Measurements from ENCODE around the gene GPBP1L1. TPM values are rescaled to one million over a fixed set of nuclear protein-coding genes. Genes with fewer than 3 reads are reported as not detected.

Gene GPBP1L1
- total and polyA plus RNA-seq, 9 of the 15 experiments (the other 6 are each of a cell fraction or from before 2014, with no cell fraction given), result 86.0 to 216 (median 138) TPM

GRCh38 chr1:45619149-45619921 lies 67.0 kb downstream of the GPBP1L1 start (continued):
- TF ChIP-seq CTCF (IDR thresholded peaks at IDR 0.05 in 2 of 3, conservative IDR thresholded peaks at IDR 0.05 in 1 of 3; ENCODE audit: insufficient read depth in 2 of 3, low read depth in 1 of 3, low read length in 3 of 3) (peak in 2 of 3 experiments; percentile 8 to 21; a peak in 1 of 6 replicates), NFRKB (IDR thresholded peaks at IDR 0.05; ENCODE audit: low read depth) (no peak), MCM5 (IDR thresholded peaks at IDR 0.05; ENCODE audit: low read depth) (no peak), POLR2B (IDR thresholded peaks at IDR 0.05; ENCODE audit: low read depth, partially characterized antibody) (peak; percentile 55), POLR2AphosphoS5 (IDR thresholded peaks at IDR 0.05; ENCODE audit: control insufficient read depth, insufficient read depth, low read depth, low read length) (peak; percentile 74; the same call in 1 of the 2 replicates)

- in situ Hi-C loops (cut with MboI), result no loop called here
- WGBS (ENCODE audit: insufficient coverage, low coverage, missing lambda C conversion rate), result 78% methylated on average over 4 of the region's 4 CpGs
- FAIRE-seq (no peak), ATAC-seq (no peak), DNase-seq (ENCODE audit: extremely low read depth in 1 of 4, low spot score in 3 of 4) (no peak)
- no peaks in the 10 kb centered on the region for H3K9me3 ChIP-seq (replicated peaks; ENCODE audit: control insufficient read depth, insufficient read depth, low read depth, low read length)
- no peak overlapping the region for H2AFZ ChIP-seq (ENCODE audit: low read depth, low read length)
- H3K9me1 ChIP-seq (ENCODE audit: control insufficient read depth, insufficient read depth, low read length), result no peaks in the 10 kb centered on the region
- peaks cover 0 to 10% of the 10 kb centered on the region in 2 experiments; a peak in 2 of 5 replicates for H3K4me1 ChIP-seq (replicated peaks in 1 of 2; ENCODE audit: control insufficient read depth in 2 of 2, insufficient read depth in 2 of 2, low read length in 2 of 2)
- H4K20me1 ChIP-seq (replicated peaks; ENCODE audit: control insufficient read depth, insufficient read depth, low read length), result no peaks in the 10 kb centered on the region; the same call in none of the 2 replicates
- intact Hi-C loops (cut with micrococcal nuclease), result loop anchor here (2.0 kb wide), 1 partner anchor 263 kb away; no protein-coding TSS in a partner anchor
- peaks cover 4% of the 10 kb centered on the region; the same call in 1 of the 3 replicates for H3K79me2 ChIP-seq (ENCODE audit: control insufficient read depth, insufficient read depth, low read length)
- ChIA-PET POLR2A (interaction anchor here (1.2 kb wide), 1 partner anchor 9 kb away, joined by 3 read pairs; no protein-coding TSS in a partner anchor), CTCF (ENCODE audit: low intra/inter-chr PET ratio) (no interaction called here)
- H3K4me2 ChIP-seq (ENCODE audit: insufficient read depth, low read length), result no peak overlapping the region
- no peak overlapping the region for H3K4me3 ChIP-seq
- no peak overlapping the region for H3K27ac ChIP-seq (ENCODE audit: extremely low read depth, low read depth, low read length)
- no peaks in the 10 kb centered on the region for H3K27me3 ChIP-seq (ENCODE audit: control insufficient read depth in 2 of 2, insufficient read depth in 2 of 2, low read length in 2 of 2)
- no peak overlapping the region for H3K9ac ChIP-seq (ENCODE audit: insufficient read depth in 1 of 2, low read depth in 2 of 2, low read length in 2 of 2)
- H3K36me3 ChIP-seq (ENCODE audit: control insufficient read depth, insufficient read depth, low read length), result peaks cover 82% of the 10 kb centered on the region
- BruUV-seq (replicated peaks), result no TSS peak
- TF ChIP-seq BDP1 (IDR thresholded peaks at IDR 0.05; ENCODE audit: insufficient read depth, insufficient read length) (no peak), ZNF778 (CRISPR knock-in tag; IDR thresholded peaks at IDR 0.05) (no peak), KLF10 (CRISPR knock-in tag; IDR thresholded peaks at IDR 0.05) (no peak), U2AF2 (optimal IDR thresholded peaks at IDR 0.05; ENCODE audit: low read depth, low read length) (no peak), ZNF551 (CRISPR knock-in tag; IDR thresholded peaks at IDR 0.05) (no peak), SUPT5H (IDR thresholded peaks at IDR 0.05) (0 out of 2 replicates have a peak, but pooled peaks have one; percentile 16), ZNF584 (CRISPR knock-in tag; IDR thresholded peaks at IDR 0.05; ENCODE audit: low read depth) (no peak), STAT5B (CRISPR knock-in tag; IDR thresholded peaks at IDR 0.05) (no peak), MAZ (CRISPR knock-in tag; conservative IDR thresholded peaks at IDR 0.05 in 1 of 2, IDR thresholded peaks at IDR 0.05 in 1 of 2) (no peak), POLR2A (conservative IDR thresholded peaks at IDR 0.05) (peak; percentile 34; the same call in 1 of the 2 replicates), NR2C1 (IDR thresholded peaks at IDR 0.05) (no peak), NR2C1 (tag; IDR thresholded peaks at IDR 0.05) (no peak), ZNF277 (CRISPR knock-in tag; IDR thresholded peaks at IDR 0.05; ENCODE audit: borderline replicate concordance) (no peak), RFX5 (IDR thresholded peaks at IDR 0.05; ENCODE audit: low read depth, low read length) (no peak)
Observed at GRCh38 chr1:45617618-45618017, 68.7 kb downstream of the GPBP1L1 start.

Data from K562 (cell line).